Measurements from ENCODE around the gene GRIFIN.

Gene GRIFIN

DNA sequence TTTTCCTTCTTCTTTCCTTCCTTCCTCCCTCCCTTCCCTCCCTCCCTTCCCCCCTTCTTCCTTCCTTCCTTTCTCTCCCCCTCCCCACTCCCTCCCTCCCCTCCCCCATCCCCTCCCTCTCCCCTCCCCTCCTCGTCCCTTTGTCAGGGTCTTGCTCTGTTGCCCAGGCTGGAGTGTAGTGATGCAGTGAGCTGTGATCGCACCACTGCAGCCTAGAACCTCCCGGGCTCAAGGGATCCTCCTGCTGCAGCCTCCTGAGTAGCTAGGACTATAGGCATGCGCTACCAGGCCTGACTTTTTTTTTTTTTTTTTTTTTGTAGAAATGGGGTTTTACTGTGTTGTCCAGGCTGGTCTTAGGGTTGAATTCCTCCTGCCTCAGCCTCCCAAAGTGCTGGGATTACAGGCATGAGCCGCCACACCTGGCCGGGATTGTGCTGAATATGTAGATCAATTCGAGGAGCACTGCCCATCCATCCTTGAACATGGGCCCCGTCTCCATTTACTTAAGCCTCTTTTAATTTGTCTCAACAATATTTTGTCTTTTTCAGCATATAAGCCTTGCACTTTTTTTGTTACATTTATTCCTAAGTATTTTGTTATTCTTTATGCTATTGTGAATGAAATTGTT is 23.4 kb downstream of the GRIFIN start:
- no peak for DNase-seq

DNA sequence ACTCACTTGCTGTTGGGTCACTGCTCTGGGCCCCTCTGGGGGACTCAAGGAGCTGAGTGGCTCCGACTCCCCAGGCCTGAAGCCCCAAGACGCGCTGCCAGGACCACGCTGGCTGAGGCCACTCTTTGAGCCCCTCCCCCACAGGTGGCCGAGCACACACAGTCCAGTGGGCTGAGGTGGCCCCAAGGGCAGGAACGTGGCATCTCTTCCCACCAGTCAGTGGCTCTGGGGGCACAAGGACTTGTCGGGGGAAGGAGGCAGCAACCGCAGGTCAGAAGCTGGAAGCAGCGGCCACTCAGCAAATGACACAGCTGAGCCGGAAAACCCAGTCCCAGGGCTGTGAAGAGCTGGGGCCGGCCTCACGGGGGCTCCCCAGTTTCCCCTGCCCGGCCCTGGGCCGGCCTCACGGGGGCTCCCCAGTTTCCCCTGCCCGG is 24.1 kb downstream of the GRIFIN start:
- no peak for DNase-seq

GRCh38 chr7:2451171-2452073 is 24.8 kb downstream of the GRIFIN start:
- DNase-seq, result peak; percentile 90

GRCh38 chr7:2450198-2451107 is 25.7 kb downstream of the GRIFIN start:
- no peak for DNase-seq

DNA sequence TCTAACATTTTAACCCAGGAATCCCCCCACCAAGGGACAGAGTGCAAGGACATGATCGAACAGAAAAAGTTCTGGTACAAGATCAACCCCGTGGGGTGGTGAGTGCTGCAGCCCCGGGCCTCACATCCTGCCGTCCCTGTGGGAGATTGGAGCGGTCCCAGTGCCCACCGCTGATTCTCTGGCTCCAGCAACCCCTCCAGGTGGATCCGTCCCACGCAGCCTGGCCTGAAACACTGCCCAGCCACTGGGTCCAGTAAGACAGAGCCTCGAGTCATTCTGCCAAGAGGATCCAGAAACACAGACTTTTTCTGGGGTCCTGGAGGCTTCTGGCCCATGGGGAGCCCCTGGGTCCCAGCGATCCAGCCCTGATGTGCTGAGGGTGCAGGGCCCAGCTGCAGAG is 29.5 kb downstream of the GRIFIN start:
- DNase-seq, result no peak

DNA sequence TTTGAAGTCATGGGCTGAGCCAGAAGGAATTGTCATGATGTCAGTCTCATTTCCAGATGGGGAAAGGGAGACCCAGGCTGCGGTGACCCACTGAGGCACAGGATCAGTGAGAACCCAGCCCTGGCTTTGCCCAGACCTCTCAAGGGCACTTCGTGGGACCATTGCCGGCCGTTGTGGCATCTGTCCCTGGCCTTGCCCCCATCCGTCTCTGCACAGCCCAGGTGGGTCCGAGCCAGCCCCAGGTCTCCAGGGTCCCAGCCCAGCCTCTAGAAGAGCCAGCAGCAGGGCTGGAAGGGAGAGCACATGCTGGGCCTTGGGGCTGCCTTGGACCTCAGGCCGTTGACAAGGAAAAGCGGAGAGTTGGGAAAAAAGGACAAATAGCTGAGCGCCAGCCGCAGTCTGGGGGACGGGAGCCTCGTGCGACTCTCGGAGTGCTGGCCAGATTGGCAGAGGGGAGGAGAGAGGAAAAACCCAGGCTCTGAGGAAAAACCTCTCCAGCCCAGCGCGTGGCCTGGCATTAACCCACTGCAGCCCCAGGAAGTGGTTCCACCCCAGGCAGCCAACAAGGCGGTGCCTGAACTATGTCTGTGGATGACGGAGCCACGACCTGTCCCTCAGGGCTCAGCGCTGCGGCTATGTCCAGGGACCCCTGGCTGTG is 30.2 kb downstream of the GRIFIN start:
- no peak for DNase-seq

DNA sequence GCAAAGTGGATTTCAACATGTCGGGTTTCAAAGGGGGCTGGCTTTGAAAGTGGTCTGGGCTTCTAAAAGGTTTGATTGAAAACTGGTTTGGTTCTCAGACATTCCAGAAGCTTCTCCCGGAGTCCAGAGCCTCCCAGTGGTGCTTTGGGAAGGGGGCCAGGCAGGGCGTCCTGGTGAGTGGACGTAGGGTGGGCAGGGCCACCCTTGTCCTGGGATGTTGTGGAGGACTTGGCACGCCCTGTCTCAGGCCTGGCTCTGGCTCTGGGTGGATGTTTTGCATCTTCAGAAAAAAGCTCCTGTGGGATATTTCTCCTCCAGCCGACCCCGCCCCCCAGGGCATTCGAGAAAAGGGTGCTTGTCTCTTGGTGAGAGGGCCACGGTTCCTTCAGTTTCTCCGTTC is 31.2 kb downstream of the GRIFIN start:
- DNase-seq, result no peak

GRCh38 chr7:2444476-2444875 is 31.7 kb downstream of the GRIFIN start:
- DNase-seq, result no peak

DNA sequence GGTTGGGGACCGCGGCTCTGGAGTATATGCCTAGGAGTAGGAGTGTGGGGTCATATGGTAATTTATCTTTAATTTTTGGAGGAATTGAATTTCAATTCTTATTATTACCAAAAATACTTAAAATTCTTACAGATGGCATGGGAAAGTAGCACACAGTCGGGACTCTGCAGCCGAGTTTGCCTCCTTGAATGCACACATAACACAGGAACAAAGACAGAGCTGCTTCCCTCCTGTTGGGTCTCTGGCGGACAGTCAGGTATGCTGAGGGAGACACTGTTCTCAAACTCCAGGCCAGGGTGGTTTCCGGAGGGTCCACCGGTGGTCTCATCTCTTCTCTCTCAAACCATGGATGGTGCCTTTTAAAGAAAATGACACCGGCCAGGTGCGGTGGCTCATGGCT is 32.7 kb downstream of the GRIFIN start:
- DNase-seq, result no peak

GRCh38 chr7:2441430-2442058 is 34.7 kb downstream of the GRIFIN start:
- DNase-seq, result no peak

DNA sequence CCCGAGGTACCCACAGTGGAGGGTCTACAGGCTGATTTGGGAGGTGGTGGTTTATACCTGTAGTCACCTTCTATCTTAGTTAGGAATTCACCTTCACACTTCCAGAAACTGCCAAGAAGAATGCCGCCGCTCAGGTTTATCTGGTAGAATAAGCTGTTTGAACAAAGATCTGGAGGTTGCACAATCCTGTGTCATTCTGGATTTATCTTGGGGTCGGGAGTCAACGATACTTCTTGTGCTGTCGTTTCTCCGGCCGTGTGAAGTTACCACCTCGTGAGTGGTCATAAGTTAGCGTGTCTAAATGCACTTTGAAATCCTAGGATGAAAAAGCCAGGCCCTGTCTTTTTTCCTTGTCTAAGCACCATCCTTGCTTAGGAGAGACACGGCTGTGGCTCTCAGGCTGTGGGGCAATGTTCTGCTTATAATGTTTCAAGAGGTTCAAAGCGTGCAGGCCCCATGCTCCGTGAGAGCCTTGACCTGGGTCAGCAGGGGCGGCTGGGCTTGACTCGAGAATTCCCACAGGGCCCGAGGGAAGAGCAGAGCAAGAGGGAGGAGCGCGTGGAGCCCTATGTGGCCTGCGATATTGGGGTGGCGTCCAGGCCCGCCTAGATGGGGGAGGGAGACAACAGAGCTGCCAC is 35.5 kb downstream of the GRIFIN start:
- no peak for DNase-seq

GRCh38 chr7:2438775-2439174 is 37.4 kb downstream of the GRIFIN start:
- no peak for DNase-seq

DNA sequence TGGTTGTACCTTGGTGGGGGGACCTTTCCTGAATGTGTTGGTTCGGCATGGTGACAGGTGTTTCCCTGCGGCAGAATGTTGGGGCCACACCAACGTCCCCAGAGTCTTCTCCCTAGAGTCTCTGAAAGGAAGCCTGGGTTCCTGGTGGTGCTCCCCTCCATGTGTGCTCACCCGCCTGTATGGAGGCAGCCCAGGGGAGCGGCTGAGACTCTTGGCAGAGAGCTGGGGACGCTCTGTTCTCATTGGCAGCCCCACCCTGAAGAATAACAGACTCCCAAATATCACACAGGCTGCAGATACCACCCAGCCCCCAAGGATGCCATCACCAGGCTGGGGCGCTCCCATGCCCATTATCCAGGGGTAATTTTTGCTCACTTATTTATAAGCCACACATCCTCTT is 38.0 kb downstream of the GRIFIN start:
- no peak for DNase-seq

GRCh38 chr7:2437537-2438148 is 38.6 kb downstream of the GRIFIN start:
- no peak for DNase-seq

DNA sequence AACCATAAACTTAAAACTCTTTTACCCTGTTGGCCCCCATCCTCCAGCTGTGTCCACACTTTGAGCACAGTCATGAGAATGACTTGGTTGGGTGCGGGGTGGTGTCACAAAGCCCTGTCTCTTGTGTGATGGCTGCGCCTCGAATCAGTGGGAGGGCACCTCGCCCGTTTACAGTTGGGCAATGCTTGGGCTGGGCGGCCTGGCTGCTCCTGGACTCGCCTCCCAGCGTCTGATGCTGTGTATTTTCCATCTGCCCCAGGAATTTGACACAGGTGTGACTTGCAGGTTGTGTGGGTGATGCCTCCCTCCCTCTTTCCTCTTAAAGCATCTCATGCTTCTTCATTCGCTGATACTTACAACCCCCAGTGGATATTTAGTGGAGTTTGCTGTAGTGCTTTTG is 39.1 kb downstream of the GRIFIN start:
- no peak for DNase-seq

DNA sequence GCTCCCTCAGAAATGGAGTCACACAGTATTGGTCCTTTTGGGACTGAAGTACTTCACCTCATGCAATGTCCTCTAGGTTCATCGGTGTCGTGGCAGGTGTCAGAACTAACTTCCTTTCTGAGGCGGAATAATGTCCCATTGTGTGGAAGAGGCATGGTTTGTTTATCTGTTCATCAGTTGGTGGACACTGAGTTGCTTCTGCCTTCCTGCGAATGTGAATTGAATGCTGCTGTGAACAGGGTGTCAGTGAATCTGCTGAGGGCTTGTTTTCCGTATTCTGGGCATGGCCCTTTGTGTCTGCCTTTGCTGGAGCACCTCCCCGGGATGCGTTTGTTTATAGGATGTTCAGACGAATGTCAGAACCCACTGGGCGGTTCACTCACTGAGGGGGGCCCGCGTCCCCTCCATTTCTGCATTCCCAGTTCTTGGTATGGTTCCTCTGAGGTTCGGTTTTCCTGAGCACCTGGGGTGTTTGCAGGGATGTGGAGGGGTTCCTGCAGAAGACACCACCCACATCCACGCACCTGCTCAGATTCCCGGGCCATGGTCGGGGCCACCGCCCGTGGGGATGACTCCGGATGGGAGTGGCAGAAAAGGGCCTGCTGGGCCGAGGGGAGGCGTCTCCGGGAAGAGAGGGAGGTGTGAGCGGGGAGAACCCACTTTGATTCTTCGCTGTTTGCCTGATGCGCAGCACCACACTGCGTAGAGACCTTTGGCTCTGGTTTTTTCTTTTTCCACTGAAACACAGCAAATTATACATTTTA is 39.7 kb downstream of the GRIFIN start:
- DNase-seq, result no peak

DNA sequence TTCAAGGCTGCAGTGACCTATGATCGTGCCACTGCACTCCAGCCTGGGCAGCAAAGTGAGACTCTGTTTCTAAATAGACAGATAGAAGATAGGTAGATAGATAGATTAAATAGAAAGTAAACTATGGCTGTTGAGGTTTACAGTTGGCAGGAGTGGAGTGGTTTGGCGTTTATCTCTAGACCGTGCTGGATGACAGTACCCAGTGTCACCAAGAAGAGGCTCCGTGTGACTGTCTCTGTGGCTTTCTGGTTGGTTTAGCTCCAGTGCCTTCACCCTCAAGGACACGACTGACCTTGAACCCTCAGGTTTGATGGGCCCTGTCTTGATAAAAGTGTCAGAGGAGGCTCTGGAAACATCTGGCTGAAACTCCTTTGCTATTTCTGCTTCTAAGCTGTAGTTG is 41.1 kb downstream of the GRIFIN start:
- DNase-seq, result no peak

DNA sequence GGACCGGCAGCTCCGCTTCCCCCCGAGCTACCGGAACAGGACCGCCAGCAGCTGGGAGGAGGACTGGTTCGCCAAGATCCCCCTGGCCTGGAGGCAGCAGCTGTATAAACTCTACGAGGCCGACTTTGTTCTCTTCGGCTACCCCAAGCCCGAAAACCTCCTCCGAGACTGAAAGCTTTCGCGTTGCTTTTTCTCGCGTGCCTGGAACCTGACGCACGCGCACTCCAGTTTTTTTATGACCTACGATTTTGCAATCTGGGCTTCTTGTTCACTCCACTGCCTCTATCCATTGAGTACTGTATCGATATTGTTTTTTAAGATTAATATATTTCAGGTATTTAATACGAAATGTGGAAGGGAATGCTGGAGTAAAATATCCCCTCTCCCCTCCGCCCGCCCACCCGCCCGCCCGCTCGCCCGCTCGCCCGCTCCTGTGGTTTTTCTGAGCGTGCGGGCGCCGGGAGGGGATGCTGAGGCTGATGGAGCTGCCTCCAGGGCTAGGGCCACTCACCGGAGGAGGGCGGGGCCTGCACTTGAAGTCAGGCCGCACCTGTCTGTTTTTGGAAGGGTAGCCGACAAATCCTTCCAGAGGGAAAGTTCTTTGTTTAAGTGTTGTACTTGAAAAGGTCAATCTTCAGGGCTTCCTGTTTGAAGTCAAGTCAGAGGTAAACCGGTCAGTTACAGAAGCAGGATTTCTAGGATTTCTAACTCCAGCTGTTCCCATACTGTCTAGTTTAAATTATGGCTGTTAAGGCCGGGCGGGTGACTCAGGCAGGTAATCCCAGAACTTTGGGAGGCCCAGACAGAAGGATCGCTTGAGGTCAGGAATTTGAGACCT is 42.3 kb downstream of the GRIFIN start:
- no peak for DNase-seq

- DNase-seq, result no peak
Observed at GRCh38 chr7:2432910-2433712, 43.1 kb downstream of the GRIFIN start.

All from right forelimb (tissue), 1 donor.